ENCODE data around the gene EXOSC1.
"Not testable (repeated sequence)": the region's sequence is repeated elsewhere in the genome, so short reads cannot be mapped to it uniquely, and the experiment has no call there.

The EXOSC1 gene

DNA sequence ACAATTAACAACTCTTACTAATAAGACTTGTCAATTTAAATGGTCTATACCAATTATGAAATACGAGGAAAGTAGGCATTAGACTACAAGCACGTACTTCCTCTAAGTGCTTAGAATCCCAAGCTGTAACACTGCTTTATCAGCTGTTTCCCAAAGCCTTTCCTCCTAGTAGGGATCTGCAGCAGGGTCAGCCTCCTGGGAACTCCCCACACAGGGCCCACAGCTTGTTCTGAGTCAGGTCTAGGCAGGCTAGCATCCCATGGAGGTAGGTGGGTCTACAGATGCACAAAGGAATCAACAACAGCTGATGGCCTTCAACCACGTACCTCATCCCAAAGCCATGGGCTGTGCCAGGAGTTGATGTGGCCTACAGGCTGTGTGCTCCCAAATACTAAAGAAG lies 37.7 kb upstream of the EXOSC1 start:
- no peak overlapping the region for H3K4me3 ChIP-seq (ENCODE audit: low read depth, low read length)
- TF ChIP-seq, protein P1, sequence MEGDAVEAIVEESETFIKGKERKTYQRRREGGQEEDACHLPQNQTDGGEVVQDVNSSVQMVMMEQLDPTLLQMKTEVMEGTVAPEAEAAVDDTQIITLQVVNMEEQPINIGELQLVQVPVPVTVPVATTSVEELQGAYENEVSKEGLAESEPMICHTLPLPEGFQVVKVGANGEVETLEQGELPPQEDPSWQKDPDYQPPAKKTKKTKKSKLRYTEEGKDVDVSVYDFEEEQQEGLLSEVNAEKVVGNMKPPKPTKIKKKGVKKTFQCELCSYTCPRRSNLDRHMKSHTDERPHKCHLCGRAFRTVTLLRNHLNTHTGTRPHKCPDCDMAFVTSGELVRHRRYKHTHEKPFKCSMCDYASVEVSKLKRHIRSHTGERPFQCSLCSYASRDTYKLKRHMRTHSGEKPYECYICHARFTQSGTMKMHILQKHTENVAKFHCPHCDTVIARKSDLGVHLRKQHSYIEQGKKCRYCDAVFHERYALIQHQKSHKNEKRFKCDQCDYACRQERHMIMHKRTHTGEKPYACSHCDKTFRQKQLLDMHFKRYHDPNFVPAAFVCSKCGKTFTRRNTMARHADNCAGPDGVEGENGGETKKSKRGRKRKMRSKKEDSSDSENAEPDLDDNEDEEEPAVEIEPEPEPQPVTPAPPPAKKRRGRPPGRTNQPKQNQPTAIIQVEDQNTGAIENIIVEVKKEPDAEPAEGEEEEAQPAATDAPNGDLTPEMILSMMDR (IDR thresholded peaks at IDR 0.05; ENCODE audit: control insufficient read depth, extremely low read depth, insufficient read depth), result no peak
- DNase-seq (ENCODE audit: low read depth), result no peak

DNA sequence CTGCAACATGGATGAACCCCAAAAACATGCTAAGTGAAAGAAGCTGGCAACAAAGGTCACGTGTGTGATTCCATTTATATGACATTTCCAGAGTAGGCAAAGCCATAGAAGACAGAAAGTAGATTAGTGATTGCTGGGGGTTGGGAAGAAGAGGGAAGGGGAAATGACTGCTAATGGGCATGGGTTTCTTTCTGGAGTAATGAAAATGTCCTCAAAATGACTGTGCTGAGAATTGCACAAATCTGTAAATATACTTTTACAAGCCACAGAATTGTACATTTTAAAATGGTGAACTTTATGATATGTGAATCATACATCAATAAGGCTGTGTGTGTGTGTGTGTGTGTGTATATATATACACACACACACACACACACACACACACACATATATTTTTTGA lies 36.6 kb upstream of the EXOSC1 start:
- no peak for DNase-seq (ENCODE audit: low read depth)
- TF ChIP-seq, protein P1 (IDR thresholded peaks at IDR 0.05; ENCODE audit: control insufficient read depth, extremely low read depth, insufficient read depth), result no peak
- H3K4me3 ChIP-seq (ENCODE audit: low read depth, low read length), result no peak overlapping the region

DNA sequence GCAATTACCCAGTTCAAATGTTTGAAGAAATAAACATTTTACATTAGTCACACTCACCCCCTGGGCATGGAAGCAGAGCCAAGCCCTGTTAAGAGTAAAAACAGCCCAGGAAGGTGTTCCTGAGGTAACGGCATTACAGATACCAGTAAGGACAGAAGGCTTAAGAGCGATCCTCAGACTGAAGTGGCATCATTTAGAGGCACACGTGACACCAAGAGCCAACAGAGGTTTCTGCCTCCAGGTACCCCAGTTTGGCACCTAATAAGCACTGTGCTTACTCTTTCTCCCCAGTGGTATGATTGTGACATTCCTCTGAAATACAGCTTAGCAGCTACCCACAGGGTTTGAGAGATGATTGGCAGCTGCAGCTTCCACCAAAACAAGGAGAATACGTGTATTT lies 35.3 kb upstream of the EXOSC1 start:
- H3K4me3 ChIP-seq (ENCODE audit: low read depth, low read length), result no peak overlapping the region
- TF ChIP-seq, protein P1 (IDR thresholded peaks at IDR 0.05; ENCODE audit: control insufficient read depth, extremely low read depth, insufficient read depth), result no peak

DNA sequence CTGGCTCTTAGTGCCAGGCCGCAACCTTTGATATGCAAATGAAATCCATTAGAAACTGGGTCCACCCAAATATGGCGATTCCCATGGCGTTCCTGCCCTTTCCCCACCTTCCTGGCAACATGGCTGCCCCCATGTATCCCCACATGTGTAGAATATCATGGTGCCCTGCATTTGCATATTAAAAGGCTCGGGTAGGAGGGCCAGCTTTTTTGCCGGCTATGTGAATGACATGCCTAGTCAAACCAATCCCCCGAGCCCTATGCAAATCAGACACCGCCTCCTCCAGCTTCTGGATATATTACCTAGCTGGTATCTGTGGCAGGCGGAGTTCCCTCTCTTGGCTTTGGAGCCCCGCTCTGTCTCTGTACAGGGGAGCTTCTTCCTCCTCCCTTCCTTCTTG lies 34.1 kb upstream of the EXOSC1 start:
- TF ChIP-seq, protein P1 (IDR thresholded peaks at IDR 0.05; ENCODE audit: control insufficient read depth, extremely low read depth, insufficient read depth), result no peak
- H3K4me3 ChIP-seq (ENCODE audit: low read depth, low read length), result no peak overlapping the region
- DNase-seq (ENCODE audit: low read depth), result no peak

More for the DNA sequence above, 35.3 kb upstream of the EXOSC1 start:
- no peak for DNase-seq (ENCODE audit: low read depth)

DNA sequence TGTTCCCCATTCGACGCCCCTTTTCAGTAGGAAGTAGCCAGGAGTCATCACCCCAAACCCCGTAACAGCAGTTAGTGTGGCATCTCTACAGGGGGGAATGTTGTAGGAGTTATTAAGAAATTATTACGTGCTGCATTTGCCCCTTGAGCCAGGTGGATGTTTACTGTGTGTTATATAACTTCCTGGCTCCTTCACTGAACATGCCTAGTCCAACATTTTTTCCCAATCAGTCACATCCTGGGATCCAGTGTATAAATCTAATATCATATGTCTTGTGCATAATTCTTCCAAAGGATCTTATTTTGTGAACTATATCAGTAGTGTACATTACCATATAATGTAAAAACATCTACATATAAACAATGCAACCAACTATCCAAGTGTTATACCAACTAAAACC lies 33.6 kb upstream of the EXOSC1 start:
- not testable (repeated sequence) for H3K4me3 ChIP-seq (ENCODE audit: low read depth, low read length); DNase-seq (ENCODE audit: low read depth)

DNA sequence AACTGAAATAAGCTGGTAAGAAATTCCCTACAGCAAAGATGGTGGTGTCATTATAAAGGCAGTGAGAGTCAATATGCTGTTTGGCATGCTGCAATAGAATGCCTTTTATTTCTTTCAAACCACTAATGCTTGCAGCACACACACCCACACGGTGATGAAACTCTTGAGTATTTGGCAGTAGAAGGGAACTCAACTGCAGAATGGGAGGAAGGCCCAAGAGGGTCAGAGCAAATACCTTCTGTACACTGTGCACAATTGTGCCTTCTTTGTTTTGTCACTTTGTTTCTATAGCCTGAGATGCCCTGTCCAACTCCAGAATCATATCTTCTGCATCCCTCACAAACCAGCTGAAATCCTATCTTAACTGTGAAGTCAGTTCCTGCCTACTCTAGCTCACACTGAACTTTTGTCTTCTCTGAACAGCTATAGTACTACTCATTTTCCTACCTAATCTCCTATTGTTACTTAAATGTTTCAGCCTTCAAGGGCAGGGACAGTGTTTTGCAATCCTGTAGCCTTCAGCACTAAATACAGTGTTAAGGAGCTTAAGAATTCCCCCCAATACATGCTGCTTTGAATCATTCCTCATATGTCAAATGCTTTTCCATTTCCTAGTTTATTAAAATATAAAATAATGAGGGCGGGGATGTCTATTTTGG lies 30.3 kb upstream of the EXOSC1 start:
- H3K4me3 ChIP-seq (ENCODE audit: low read depth, low read length), result no peak overlapping the region
- no peak for DNase-seq (ENCODE audit: low read depth)
- TF ChIP-seq, protein P1 (IDR thresholded peaks at IDR 0.05; ENCODE audit: control insufficient read depth, extremely low read depth, insufficient read depth), result no peak

DNA sequence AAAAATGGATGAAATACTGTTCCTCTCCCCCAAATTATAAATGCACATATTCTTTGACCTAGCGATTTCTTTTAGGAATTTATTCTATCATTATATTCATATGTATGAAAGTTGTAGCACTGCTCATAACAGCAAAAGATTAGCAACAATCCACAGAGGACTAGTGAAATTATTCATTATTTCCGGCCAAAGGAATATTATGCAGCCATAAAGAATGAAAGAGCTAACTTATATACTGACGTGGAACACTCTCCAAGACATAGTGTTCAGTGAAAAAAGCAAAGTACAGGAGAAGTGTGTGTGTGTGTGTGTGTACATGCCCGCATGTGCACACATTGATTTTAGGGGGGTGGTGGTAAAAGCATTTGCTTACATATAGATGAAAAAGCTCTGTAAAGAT lies 29.1 kb upstream of the EXOSC1 start:
- TF ChIP-seq, protein P1 (IDR thresholded peaks at IDR 0.05; ENCODE audit: control insufficient read depth, extremely low read depth, insufficient read depth), result no peak
- H3K4me3 ChIP-seq (ENCODE audit: low read depth, low read length), result no peak overlapping the region
- no peak for DNase-seq (ENCODE audit: low read depth)

DNA sequence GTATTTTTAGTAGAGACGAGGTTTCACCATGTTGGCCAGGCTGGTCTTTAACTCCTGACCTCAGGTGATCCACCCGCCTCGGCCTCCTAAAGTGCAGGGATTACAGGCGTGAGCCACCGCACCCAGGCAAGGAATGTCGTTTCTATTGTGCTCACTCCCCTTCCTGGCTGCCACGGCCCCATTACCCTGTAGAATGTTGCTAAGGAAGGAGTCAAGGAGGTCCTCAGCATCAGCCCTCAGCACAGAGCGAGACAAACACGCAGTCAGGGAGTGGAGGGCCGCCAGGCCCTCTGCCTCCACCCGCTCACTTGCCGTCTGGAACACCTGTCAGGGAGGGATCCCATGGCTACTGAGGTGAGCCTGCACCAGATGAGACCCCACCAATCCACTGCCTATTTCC lies 23.0 kb upstream of the EXOSC1 start:
- not testable (repeated sequence) for H3K4me3 ChIP-seq (ENCODE audit: low read depth, low read length); DNase-seq (ENCODE audit: low read depth)
